Neural cell (in vitro differentiated cells): ENCODE results near the gene ADH1C. TPM values are rescaled to one million over a fixed set of nuclear protein-coding genes. Genes with fewer than 3 reads are reported as not detected.

ENCODE experiments used
- H2AFZ ChIP-seq: fragments of 200-600, 300-800 bp; sonication (generic), shearing (Covaris generic); 2 replicates; pipeline ENCODE4 v1.6.0; 2014; ENCODE audit warnings: low read depth, mild to moderate bottlenecking, antibody characterized with exemption, low read length, moderate library complexity
- H3F3A ChIP-seq: fragments of 200-600 bp; shearing (Covaris generic); 2 replicates; pipeline ENCODE4 v1.6.1; 2016; ENCODE audit warnings: mild to moderate bottlenecking, moderate library complexity, mixed read lengths, antibody characterized with exemption, low read length; ENCODE audit not compliant: insufficient read depth, poor library complexity, severe bottlenecking
- H3K27ac ChIP-seq: fragments of 200-600, 300-800 bp; sonication (generic), shearing (Covaris generic); 2 replicates; pipeline ENCODE4 v1.5.1; 2014; ENCODE audit warnings: mild to moderate bottlenecking, low read length, moderate library complexity
- H3K27me3 ChIP-seq: fragments of 300-800, 200-600 bp; sonication (generic), shearing (Covaris generic); 2 replicates; pipeline ENCODE4 v1.6.0; 2014; ENCODE audit warnings: mild to moderate bottlenecking, low read depth, low read length, moderate library complexity; ENCODE audit not compliant: insufficient read depth
- H3K36me3 ChIP-seq: fragments of 300-800, 200-600 bp; sonication (generic), shearing (Covaris generic); 2 replicates; pipeline ENCODE4 v1.5.1; 2014; ENCODE audit warnings: mild to moderate bottlenecking, antibody characterized with exemption, low read length, moderate library complexity; ENCODE audit not compliant: insufficient read depth
- H3K4me2 ChIP-seq: fragments of 300-800, 200-600 bp; sonication (generic), shearing (Covaris generic); 2 replicates; pipeline ENCODE4 v1.6.0; 2014; ENCODE audit warnings: mild to moderate bottlenecking, low read length
- H3K4me3 ChIP-seq: fragments of 300-800, 200-600 bp; sonication (generic), shearing (Covaris generic); 2 replicates; pipeline ENCODE4 v1.5.1; 2014; ENCODE audit warnings: mild to moderate bottlenecking, low read length, moderate library complexity
- H3K79me2 ChIP-seq: fragments of 200-600 bp; shearing (Covaris generic); replicated peaks from 2 replicates; pipeline ENCODE4 v1.6.0; 2014; ENCODE audit warnings: mild to moderate bottlenecking, low read length, moderate library complexity; ENCODE audit not compliant: insufficient read depth
- H3K9ac ChIP-seq: fragments of 300-800, 200-600 bp; sonication (generic), shearing (Covaris generic); 2 replicates; pipeline ENCODE4 v1.6.1; 2016; ENCODE audit warnings: mild to moderate bottlenecking, low read length, mixed read lengths
- H3K9me2 ChIP-seq: fragments of 200-600 bp; shearing (Covaris generic); 2 replicates; pipeline ENCODE4 v1.6.1; 2016; ENCODE audit warnings: mild to moderate bottlenecking, low read length, mixed read lengths; ENCODE audit not compliant: insufficient read depth
- H3K9me3 ChIP-seq: fragments of 200-600, 300-800 bp; sonication (generic), shearing (Covaris generic); 2 replicates; pipeline ENCODE4 v1.6.1; 2016; ENCODE audit warnings: mild to moderate bottlenecking, mixed run types, low read length, moderate library complexity, mixed read lengths
- H4K20me1 ChIP-seq: fragments of 200-600 bp; shearing (Covaris generic); 2 replicates; pipeline ENCODE4 v1.6.1; 2016; ENCODE audit warnings: mild to moderate bottlenecking, mixed run types; ENCODE audit not compliant: insufficient read depth
- EP300 ChIP-seq: fragments of 450-650 bp; conservative IDR thresholded peaks from 2 replicates; pipeline ENCODE4 v1.6.1; 2014; ENCODE audit warnings: antibody characterized with exemption, mild to moderate bottlenecking, moderate library complexity; ENCODE audit not compliant: poor library complexity, severe bottlenecking
- EZH2 ChIP-seq: fragments of 200-600, 300-800 bp; shearing (Covaris generic), sonication (generic); IDR thresholded peaks from 2 replicates; pipeline ENCODE4 v1.6.1; 2014; ENCODE audit warnings: antibody characterized with exemption, low read length, borderline replicate concordance, mild to moderate bottlenecking; ENCODE audit not compliant: insufficient read depth, poor library complexity, severe bottlenecking
- MXI1 ChIP-seq: fragments of 450-650 bp; conservative IDR thresholded peaks from 2 replicates; pipeline ENCODE4 v1.6.1; 2014; ENCODE audit warnings: antibody characterized with exemption, mild to moderate bottlenecking; ENCODE audit not compliant: poor library complexity, severe bottlenecking
- POLR2AphosphoS5 ChIP-seq: IDR thresholded peaks from 2 replicates; pipeline ENCODE4 v1.6.1; 2012
- RAD21 ChIP-seq: fragments of 450-650 bp; conservative IDR thresholded peaks from 2 replicates; pipeline ENCODE4 v1.6.1; 2014; ENCODE audit warnings: antibody characterized with exemption, mild to moderate bottlenecking, moderate library complexity
- REST ChIP-seq: IDR thresholded peaks from 2 replicates; pipeline ENCODE4 v1.6.1; 2012; ENCODE audit warnings: borderline replicate concordance
- SMC3 ChIP-seq: fragments of 450-650 bp; conservative IDR thresholded peaks from 2 replicates; pipeline ENCODE4 v1.6.1; 2014; ENCODE audit warnings: antibody characterized with exemption, mild to moderate bottlenecking, moderate library complexity; ENCODE audit not compliant: poor library complexity
- TAF1 ChIP-seq: IDR thresholded peaks from 2 replicates; pipeline ENCODE4 v1.6.1; 2012; ENCODE audit warnings: low read depth
- polyA plus RNA-seq: library from polyadenylated mRNA; depleted of rRNA; stranded (reverse); fragments of >200 nt; gene quantifications from 2 replicates; pipeline ENCODE4 v1.2.3, GENCODE V29; 2014
- TF ChIP-seq, protein P1 (sequence below): fragments of 450-650 bp; IDR thresholded peaks from 2 replicates; pipeline ENCODE4 v1.5.1; 2014; ENCODE audit warnings: antibody characterized with exemption, mild to moderate bottlenecking, moderate library complexity; ENCODE audit not compliant: poor library complexity, severe bottlenecking

Gene ADH1C
- polyA plus RNA-seq, 1 donor from 2014 or later: not detected

DNA sequence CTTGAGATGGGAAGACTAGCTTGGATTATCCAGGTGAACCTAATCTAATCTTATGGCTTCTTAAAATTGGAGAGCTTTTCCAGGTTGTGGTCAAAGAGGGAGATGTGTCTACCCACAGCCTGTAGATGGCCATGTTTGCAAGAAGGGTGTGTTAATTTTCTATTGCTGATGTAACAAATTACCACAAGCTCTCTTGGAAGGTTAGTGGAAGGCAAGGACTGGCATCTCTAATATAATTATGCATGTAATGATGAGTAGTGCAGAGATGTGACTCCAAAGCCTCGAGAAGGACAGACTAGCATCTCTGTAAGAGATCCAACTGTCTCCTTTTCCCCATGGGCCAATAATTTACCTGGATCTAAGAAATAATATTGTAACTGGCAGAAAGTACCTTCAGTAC lies 28.2 kb downstream of the ADH1C start:
- Histone ChIP-seq H3K4me3 (no peak overlapping the region), H3K27ac (no peak overlapping the region), H3K4me2 (no peak overlapping the region), H3K9me3 (peaks cover 6% of the 10 kb centered on the region), H3K9ac (no peak overlapping the region), H2AFZ (no peak overlapping the region), H3K9me2 (no peaks in the 10 kb centered on the region), H3F3A (no peaks in the 10 kb centered on the region), H3K27me3 (no peaks in the 10 kb centered on the region), H3K36me3 (no peaks in the 10 kb centered on the region), H3K79me2 (no peaks in the 10 kb centered on the region), H4K20me1 (no peaks in the 10 kb centered on the region)
- no peak for TF ChIP-seq RAD21
- TF ChIP-seq REST: no peak
- TF ChIP-seq EZH2: no peak
- TF ChIP-seq POLR2AphosphoS5: no peak
- TF ChIP-seq TAF1: no peak
- no peak for TF ChIP-seq SMC3
- TF ChIP-seq MXI1: no peak
- TF ChIP-seq EP300: no peak
- TF ChIP-seq, protein P1, sequence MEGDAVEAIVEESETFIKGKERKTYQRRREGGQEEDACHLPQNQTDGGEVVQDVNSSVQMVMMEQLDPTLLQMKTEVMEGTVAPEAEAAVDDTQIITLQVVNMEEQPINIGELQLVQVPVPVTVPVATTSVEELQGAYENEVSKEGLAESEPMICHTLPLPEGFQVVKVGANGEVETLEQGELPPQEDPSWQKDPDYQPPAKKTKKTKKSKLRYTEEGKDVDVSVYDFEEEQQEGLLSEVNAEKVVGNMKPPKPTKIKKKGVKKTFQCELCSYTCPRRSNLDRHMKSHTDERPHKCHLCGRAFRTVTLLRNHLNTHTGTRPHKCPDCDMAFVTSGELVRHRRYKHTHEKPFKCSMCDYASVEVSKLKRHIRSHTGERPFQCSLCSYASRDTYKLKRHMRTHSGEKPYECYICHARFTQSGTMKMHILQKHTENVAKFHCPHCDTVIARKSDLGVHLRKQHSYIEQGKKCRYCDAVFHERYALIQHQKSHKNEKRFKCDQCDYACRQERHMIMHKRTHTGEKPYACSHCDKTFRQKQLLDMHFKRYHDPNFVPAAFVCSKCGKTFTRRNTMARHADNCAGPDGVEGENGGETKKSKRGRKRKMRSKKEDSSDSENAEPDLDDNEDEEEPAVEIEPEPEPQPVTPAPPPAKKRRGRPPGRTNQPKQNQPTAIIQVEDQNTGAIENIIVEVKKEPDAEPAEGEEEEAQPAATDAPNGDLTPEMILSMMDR: no peak

GRCh38 chr4:99323756-99324155 lies 28.8 kb downstream of the ADH1C start:
- Histone ChIP-seq H3K9me2 (no peaks in the 10 kb centered on the region), H3K9ac (no peak overlapping the region), H3K4me3 (no peak overlapping the region), H3K9me3 (peaks cover 6% of the 10 kb centered on the region), H3K4me2 (no peak overlapping the region), H3F3A (no peaks in the 10 kb centered on the region), H3K27me3 (no peaks in the 10 kb centered on the region), H2AFZ (no peak overlapping the region), H3K36me3 (no peaks in the 10 kb centered on the region), H4K20me1 (no peaks in the 10 kb centered on the region), H3K27ac (no peak overlapping the region), H3K79me2 (no peaks in the 10 kb centered on the region)
- TF ChIP-seq EP300 (no peak), MXI1 (no peak), SMC3 (no peak), TAF1 (no peak)
- TF ChIP-seq, protein P1: no peak
